CD1c-positive myeloid dendritic cell (primary cell): ENCODE results near the gene ANKMY1.
"Not testable (repeated sequence)": the region's sequence is repeated elsewhere in the genome, so short reads cannot be mapped to it uniquely, and the experiment has no call there.

Experiments
- DNase-seq: peaks from one replicate; pipeline ENCODE4 v3.0.0-alpha.2; 2016; ENCODE audit errors: extremely low spot score

The ANKMY1 gene

GRCh38 chr2:240555541-240556250 lies 2.1 kb downstream of the ANKMY1 start:
- DNase-seq, result no peak

GRCh38 chr2:240554767-240555493 lies 2.9 kb downstream of the ANKMY1 start:
- no peak for DNase-seq

- DNase-seq, result no peak
Observed at GRCh38 chr2:240553956-240554480, 3.8 kb downstream of the ANKMY1 start.

- no peak for DNase-seq
Observed at GRCh38 chr2:240551811-240552210, 6.0 kb downstream of the ANKMY1 start.

- no peak for DNase-seq
Observed at GRCh38 chr2:240551288-240551687, 6.5 kb downstream of the ANKMY1 start.

GRCh38 chr2:240539906-240540305 lies 17.9 kb downstream of the ANKMY1 start:
- DNase-seq, result no peak

GRCh38 chr2:240539101-240539500 lies 18.7 kb downstream of the ANKMY1 start:
- DNase-seq, result not testable (repeated sequence)

GRCh38 chr2:240538031-240538780 lies 19.6 kb downstream of the ANKMY1 start:
- no peak for DNase-seq

- DNase-seq, result no peak
Observed at GRCh38 chr2:240532031-240532775, 25.6 kb downstream of the ANKMY1 start.

GRCh38 chr2:240531038-240531437 lies 26.8 kb downstream of the ANKMY1 start:
- no peak for DNase-seq

GRCh38 chr2:240530181-240530580 lies 27.6 kb downstream of the ANKMY1 start:
- DNase-seq, result no peak

GRCh38 chr2:240529344-240529999 lies 28.3 kb downstream of the ANKMY1 start:
- no peak for DNase-seq

- no peak for DNase-seq
Observed at GRCh38 chr2:240528406-240529040, 29.3 kb downstream of the ANKMY1 start.

GRCh38 chr2:240527153-240527750 lies 30.5 kb downstream of the ANKMY1 start:
- DNase-seq, result no peak

GRCh38 chr2:240526521-240526920 lies 31.3 kb downstream of the ANKMY1 start:
- no peak for DNase-seq

GRCh38 chr2:240525802-240526201 lies 32.0 kb downstream of the ANKMY1 start:
- DNase-seq, result no peak

GRCh38 chr2:240524963-240525718 lies 32.6 kb downstream of the ANKMY1 start:
- DNase-seq, result no peak

GRCh38 chr2:240523451-240524281 lies 34.1 kb downstream of the ANKMY1 start:
- DNase-seq, result no peak

GRCh38 chr2:240522406-240522805 lies 35.4 kb downstream of the ANKMY1 start:
- no peak for DNase-seq
